Aorta (tissue), 5 donors: ENCODE measurements around the gene EPHB2. TPM values are rescaled to one million over a fixed set of nuclear protein-coding genes. Genes with fewer than 3 reads are reported as not detected.

Experiments used
- ATAC-seq: fragments of 200-7000 bp; cut with Tn5 transposase; one replicate; pipeline ENCODE4 v1.9.1; 2022; ENCODE audit warnings: moderate library complexity; ENCODE audit not compliant: low FRiP score
- DNase-seq, 2 donors: peaks; one replicate each; pipeline ENCODE4 v3.0.0-alpha.2; 2020
- H3K27ac ChIP-seq, 2 donors: one replicate each; pipeline ENCODE4 v1.5.1; 2013; ENCODE audit warnings: low read length in 2 of 2, mild to moderate bottlenecking in 2 of 2, moderate library complexity in 2 of 2, control low read depth in 1 of 2, inconsistent platforms in 1 of 2, low read depth in 1 of 2
- H3K27me3 ChIP-seq, 2 donors: one replicate each; pipeline ENCODE4 v1.6.1; 2013; ENCODE audit warnings: control low read depth in 1 of 2, low read length in 1 of 2, mild to moderate bottlenecking in 1 of 2, moderate library complexity in 1 of 2; ENCODE audit not compliant: insufficient read depth in 2 of 2, control insufficient read depth in 1 of 2
- H3K36me3 ChIP-seq, 2 donors: one replicate each; pipeline ENCODE4 v1.6.1; 2013; ENCODE audit warnings: control low read depth in 1 of 2, low read length in 1 of 2, mild to moderate bottlenecking in 1 of 2; ENCODE audit not compliant: insufficient read depth in 2 of 2, control insufficient read depth in 1 of 2
- H3K4me1 ChIP-seq, 2 donors: one replicate each; pipeline ENCODE4 v1.6.1; 2013; ENCODE audit warnings: low read length in 2 of 2, control low read depth in 1 of 2, mild to moderate bottlenecking in 1 of 2, moderate library complexity in 1 of 2; ENCODE audit not compliant: insufficient read depth in 2 of 2, control insufficient read depth in 1 of 2
- H3K4me3 ChIP-seq, 2 donors: one replicate each; pipeline ENCODE4 v1.5.1; 2013; ENCODE audit warnings: low read length in 2 of 2, control low read depth in 1 of 2, mild to moderate bottlenecking in 1 of 2
- H3K9me3 ChIP-seq: one replicate; pipeline ENCODE4 v1.6.1; 2013; ENCODE audit warnings: mild to moderate bottlenecking, low read length; ENCODE audit not compliant: control insufficient read depth
- WGBS, 2 donors: extraction: QIAGEN DNeasy Blood & Tissue Kit; methylation state at CpG; one replicate each; pipeline ENCODE4 v1.1.7; 2013; 5-methylcytosine and 5-hydroxymethylcytosine counted together
- intact Hi-C, 2 donors: fragments of 100-400 bp; cut with DNase I; formaldehyde crosslinking; loops; one replicate each; pipeline versions ENCODE4 v1.14.2 to v1.15.0; 2022
- polyA plus RNA-seq, 2 donors: library from polyadenylated mRNA; stranded (reverse); fragments of 200-250 nt; gene quantifications; one replicate each; pipeline ENCODE4 v1.2.3, GENCODE V29; 2013
- total RNA-seq, 2 donors: library from RNA; stranded (reverse); fragmentation: NEBNext Ultra II Directional; extraction: Animal tissue kit (Norgen Biotek cat#: 25700); gene quantifications; one replicate each; pipeline ENCODE4 v1.2.1, GENCODE V29; 2021
- donor health status: healthy with polysubstance abuse.
- donor health status: Bipolar disorder and iron deficiency.
- donor health status: DM: no; HTN: no; CAD: no.
- donor health status: DM: no; HTN: no; CAD: no.
- donor health status: DM: yes; HTN: yes; CAD: no.

EPHB2 gene
- total and polyA plus RNA-seq, 4 donors: 0.87 to 16.6 (median 3.2) TPM

DNA sequence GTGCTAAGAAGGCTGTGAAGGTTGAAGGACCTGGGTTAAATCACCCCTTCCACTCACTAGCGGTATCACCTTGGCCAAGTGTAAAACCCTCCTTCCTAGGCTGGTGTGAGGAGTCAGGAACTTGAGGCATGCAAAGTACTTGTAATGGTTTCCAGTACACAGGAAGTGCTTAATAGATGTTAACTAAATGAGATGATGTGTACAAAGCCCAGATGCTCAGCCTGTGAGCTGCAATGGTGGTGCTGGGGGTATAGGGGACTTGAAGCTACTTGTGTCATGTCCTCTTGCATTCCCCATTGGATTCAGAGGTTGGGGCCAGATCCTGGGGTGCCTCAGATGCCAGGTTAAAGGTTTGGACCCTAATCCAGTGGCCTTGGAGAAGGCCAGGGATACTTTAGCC, 75.5 kb downstream of the EPHB2 start:
- ATAC-seq (no peak), DNase-seq (no peak)
- no peaks in the 10 kb centered on the region for H3K27me3 ChIP-seq
- no peak overlapping the region for H3K4me3 ChIP-seq
- intact Hi-C loops: no loop called here
- H3K27ac ChIP-seq: no peak overlapping the region
- WGBS, 2 donors: 96 to 100% methylated on average over 1 of the region's 1 CpG
- no peaks in the 10 kb centered on the region for H3K4me1 ChIP-seq
- H3K36me3 ChIP-seq: no peaks in the 10 kb centered on the region
- no peaks in the 10 kb centered on the region for H3K9me3 ChIP-seq

GRCh38 chr1:22786719-22787489, 76.3 kb downstream of the EPHB2 start:
- ATAC-seq (no peak), DNase-seq (no peak)
- Histone ChIP-seq H3K4me1 (no peaks in the 10 kb centered on the region), H3K36me3 (no peaks in the 10 kb centered on the region), H3K27me3 (no peaks in the 10 kb centered on the region), H3K4me3 (no peak overlapping the region), H3K9me3 (no peaks in the 10 kb centered on the region), H3K27ac (no peak overlapping the region)
- intact Hi-C loops: no loop called here
- WGBS, 2 donors: 91 to 92% methylated on average over 4 of the region's 4 CpGs

GRCh38 chr1:22787636-22788035, 77.0 kb downstream of the EPHB2 start:
- no peak overlapping the region for H3K4me3 ChIP-seq
- ATAC-seq (no peak), DNase-seq (no peak)
- H3K9me3 ChIP-seq: no peaks in the 10 kb centered on the region
- no peak overlapping the region for H3K27ac ChIP-seq
- no peaks in the 10 kb centered on the region for H3K27me3 ChIP-seq
- H3K36me3 ChIP-seq: no peaks in the 10 kb centered on the region
- WGBS, 2 donors: 91 to 95% methylated on average over 2 of the region's 2 CpGs
- no peaks in the 10 kb centered on the region for H3K4me1 ChIP-seq
- intact Hi-C loops: no loop called here

DNA sequence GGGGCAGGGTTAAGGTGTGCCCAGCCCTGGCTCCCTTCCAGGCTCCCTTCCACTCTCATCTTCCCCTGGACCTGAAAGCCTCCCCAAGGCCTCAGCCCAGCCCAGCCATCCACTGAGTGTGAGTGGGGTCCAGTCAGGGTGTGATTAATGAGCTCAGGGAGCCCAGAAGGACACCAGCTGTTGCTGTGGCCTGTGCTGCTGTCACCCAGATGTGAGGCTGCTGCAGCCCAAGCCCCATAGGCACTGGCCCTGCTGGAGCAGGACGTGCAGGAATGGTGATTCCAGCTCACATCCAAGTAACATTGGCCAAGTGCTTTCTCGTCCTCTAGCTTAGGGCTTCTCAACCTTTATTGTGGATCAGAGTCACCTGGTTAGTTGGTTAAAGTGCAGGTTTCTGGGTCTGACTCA, 77.6 kb downstream of the EPHB2 start:
- H3K27ac ChIP-seq: no peak overlapping the region
- intact Hi-C loops: no loop called here
- no peak for ATAC-seq

GRCh38 chr1:22789356-22789994, 78.8 kb downstream of the EPHB2 start:
- Histone ChIP-seq H3K36me3 (no peaks in the 10 kb centered on the region), H3K27ac (no peak overlapping the region), H3K9me3 (no peaks in the 10 kb centered on the region), H3K27me3 (no peaks in the 10 kb centered on the region), H3K4me1 (no peaks in the 10 kb centered on the region), H3K4me3 (no peak overlapping the region)
- 92 to 95% methylated on average over 6 of the region's 6 CpGs for WGBS, 2 donors
- intact Hi-C loops: no loop called here
- no peak for ATAC-seq
- no peak for DNase-seq

More for the DNA sequence above, 77.6 kb downstream of the EPHB2 start:
- no peak for DNase-seq
- Histone ChIP-seq H3K4me1 (no peaks in the 10 kb centered on the region), H3K27me3 (no peaks in the 10 kb centered on the region), H3K9me3 (no peaks in the 10 kb centered on the region), H3K4me3 (no peak overlapping the region), H3K36me3 (no peaks in the 10 kb centered on the region)
- WGBS, 2 donors: 49 to 61% methylated on average over 2 of the region's 2 CpGs

- WGBS, 2 donors: 29 to 31% methylated on average over 13 of the region's 13 CpGs
- H3K27ac ChIP-seq: no peak overlapping the region
- DNase-seq (peak in 1 of 2 donors; percentile 65), ATAC-seq (no peak)
- intact Hi-C loops: no loop called here
- no peaks in the 10 kb centered on the region for H3K27me3 ChIP-seq
- H3K36me3 ChIP-seq: no peaks in the 10 kb centered on the region
- H3K9me3 ChIP-seq: no peaks in the 10 kb centered on the region
- no peak overlapping the region for H3K4me3 ChIP-seq
- H3K4me1 ChIP-seq: no peaks in the 10 kb centered on the region
Observed at GRCh38 chr1:22790232-22791008, 79.8 kb downstream of the EPHB2 start.

- Histone ChIP-seq H3K9me3 (no peaks in the 10 kb centered on the region), H3K36me3 (no peaks in the 10 kb centered on the region), H3K27me3 (no peaks in the 10 kb centered on the region), H3K4me3 (no peak overlapping the region), H3K4me1 (no peaks in the 10 kb centered on the region), H3K27ac (no peak overlapping the region)
- ATAC-seq (peak; percentile 13), DNase-seq (no peak)
- intact Hi-C loops: no loop called here
- WGBS, 2 donors: 45 to 64% methylated on average over 6 of the region's 6 CpGs
Observed at GRCh38 chr1:22791831-22792347, 81.2 kb downstream of the EPHB2 start.

DNA sequence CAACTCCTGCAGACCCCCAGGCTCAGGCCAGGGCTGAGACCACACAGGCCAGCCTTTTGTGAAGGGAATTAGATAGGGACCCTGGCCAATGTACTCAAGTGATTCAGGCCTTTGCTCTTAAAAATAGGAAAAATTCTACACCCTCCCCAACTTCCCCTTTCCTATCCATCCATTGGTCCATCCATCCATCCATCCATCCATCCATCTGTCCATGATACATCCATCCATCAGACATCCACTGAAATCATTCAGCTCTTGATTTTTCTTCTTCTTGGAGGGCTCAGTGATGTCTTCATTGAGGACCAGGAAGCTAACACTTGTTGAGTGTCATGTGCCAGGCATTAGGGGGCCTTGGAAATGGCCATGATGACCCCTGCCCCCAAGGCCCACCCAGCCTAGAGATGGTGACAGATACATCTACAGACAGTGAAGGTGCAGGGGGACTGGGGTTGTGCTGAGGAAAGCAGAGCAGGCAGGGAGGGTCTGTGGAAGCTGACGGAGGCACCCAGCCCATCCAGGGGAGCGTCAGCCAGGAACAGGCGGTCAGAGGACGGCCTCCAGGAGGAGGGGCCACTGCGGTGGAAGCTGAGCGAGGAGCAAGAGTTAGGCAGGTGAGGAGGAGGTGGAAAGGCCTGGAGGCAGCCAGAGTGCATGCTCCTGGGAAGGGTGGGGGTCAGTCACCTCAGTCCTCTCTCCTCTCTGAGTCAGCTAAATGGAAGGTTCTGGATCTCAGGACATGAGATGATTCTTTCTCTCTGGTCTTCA, 81.9 kb downstream of the EPHB2 start:
- Histone ChIP-seq H3K4me1 (no peaks in the 10 kb centered on the region), H3K4me3 (no peak overlapping the region), H3K27ac (no peak overlapping the region), H3K27me3 (no peaks in the 10 kb centered on the region), H3K9me3 (no peaks in the 10 kb centered on the region), H3K36me3 (no peaks in the 10 kb centered on the region)
- DNase-seq (no peak), ATAC-seq (no peak)
- 59 to 89% methylated on average over 6 of the region's 6 CpGs for WGBS, 2 donors
- intact Hi-C loops: no loop called here
